Dendritic cell treated with granulocyte-macrophage colony-stimulating factor and Interleukin-4, amounts not matched to agents 40 ng/mL and 50 ng/mL, for 4 days (primary cell): ENCODE data around the gene FLYWCH1.
"Not testable (repeated sequence)": the region's sequence is repeated elsewhere in the genome, so short reads cannot be mapped to it uniquely, and the experiment has no call there.

Experiments
- H3K27ac Mint-ChIP-seq: one replicate; pipeline ENCODE4 v1.8.0; 2022; ENCODE audit warnings: mild to moderate bottlenecking, mixed read lengths
- H3K27me3 Mint-ChIP-seq: one replicate; pipeline ENCODE4 v1.8.0; 2022; ENCODE audit warnings: mild to moderate bottlenecking, mixed read lengths
- H3K36me3 Mint-ChIP-seq: one replicate; pipeline ENCODE4 v1.8.0; 2022; ENCODE audit warnings: low read depth, mixed read lengths
- H3K4me1 Mint-ChIP-seq: one replicate; pipeline ENCODE4 v1.8.0; 2022; ENCODE audit warnings: low read depth, mixed read lengths
- H3K4me3 Mint-ChIP-seq: one replicate; pipeline ENCODE4 v1.8.0; 2022; ENCODE audit warnings: mild to moderate bottlenecking, moderate library complexity, mixed read lengths
- H3K9me3 Mint-ChIP-seq: one replicate; pipeline ENCODE4 v1.8.0; 2022; ENCODE audit warnings: mixed read lengths
- intact Hi-C: fragments of 100-400 bp; cut with micrococcal nuclease; formaldehyde crosslinking; loops from one replicate; pipeline ENCODE4 v1.15.0; 2022

FLYWCH1 gene

DNA sequence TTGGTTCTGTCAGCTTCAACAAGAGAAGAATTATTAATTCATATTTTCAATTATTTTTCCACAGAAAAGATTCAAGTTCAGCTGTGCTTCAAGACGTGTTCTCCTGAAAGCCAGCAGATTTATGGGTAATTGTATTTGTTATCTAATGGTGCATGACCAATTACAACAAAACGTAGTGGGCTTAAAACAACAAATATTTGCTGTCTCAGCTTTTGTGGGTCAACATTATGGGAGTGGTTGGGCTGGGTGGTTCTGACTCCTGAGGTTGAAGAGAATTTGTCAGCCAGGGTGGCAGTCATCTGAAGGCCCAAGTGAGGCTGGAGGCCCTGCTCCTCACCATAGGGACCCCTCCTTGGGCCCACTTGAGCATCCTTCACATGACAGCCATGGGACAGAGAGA lies 28.2 kb downstream of the FLYWCH1 start:
- H3K27ac Mint-ChIP-seq = no peak overlapping the region
- peaks cover 92% of the 10 kb centered on the region for H3K36me3 Mint-ChIP-seq
- intact Hi-C loops = no loop called here
- no peaks in the 10 kb centered on the region for H3K9me3 Mint-ChIP-seq
- H3K27me3 Mint-ChIP-seq = no peaks in the 10 kb centered on the region
- no peaks in the 10 kb centered on the region for H3K4me1 Mint-ChIP-seq
- no peak overlapping the region for H3K4me3 Mint-ChIP-seq

DNA sequence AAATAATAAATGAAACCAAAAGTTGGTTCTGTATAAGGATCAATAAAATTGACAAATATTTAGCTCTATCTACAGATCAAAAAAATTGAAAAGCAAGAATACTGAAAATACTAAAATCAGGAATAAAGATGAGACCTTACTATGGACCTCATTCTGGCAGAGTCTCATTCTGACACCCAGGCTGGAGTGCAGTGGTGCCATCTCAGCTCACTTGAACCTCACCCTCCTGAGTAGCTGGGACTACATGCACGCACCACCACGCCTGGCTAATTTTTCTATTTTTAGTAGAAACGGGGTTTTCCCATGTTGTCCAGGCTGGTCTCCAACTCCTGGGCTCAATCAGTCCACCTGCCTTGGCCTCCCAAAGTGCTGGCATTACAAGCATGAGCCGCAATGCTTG lies 30.3 kb downstream of the FLYWCH1 start:
- Mint-ChIP-seq H3K36me3 (peaks cover 81% of the 10 kb centered on the region), H3K9me3 (no peaks in the 10 kb centered on the region), H3K4me3 (no peak overlapping the region), H3K4me1 (no peaks in the 10 kb centered on the region), H3K27ac (no peak overlapping the region), H3K27me3 (no peaks in the 10 kb centered on the region)
- intact Hi-C loops = no loop called here

DNA sequence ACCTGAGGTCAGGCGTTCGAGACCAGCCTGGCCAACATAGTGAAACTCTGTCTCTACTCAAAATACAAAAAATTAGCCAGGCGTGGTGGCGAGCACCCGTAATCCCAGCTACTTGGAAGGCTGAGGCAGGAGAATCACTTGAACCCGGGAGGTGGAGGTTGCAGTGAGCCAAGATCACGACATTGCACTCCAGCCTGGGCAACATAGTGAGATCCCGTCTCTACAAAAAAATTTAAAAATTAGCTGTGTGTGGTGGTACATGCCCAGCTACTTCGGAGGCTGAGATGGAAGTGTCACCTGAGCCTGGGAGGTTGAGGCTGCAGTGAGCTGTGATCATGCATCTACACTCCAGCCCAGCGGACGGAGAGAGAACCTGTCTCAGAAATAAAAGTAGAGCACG lies 32.0 kb downstream of the FLYWCH1 start:
- H3K27me3 Mint-ChIP-seq, H3K4me3 Mint-ChIP-seq, H3K9me3 Mint-ChIP-seq, intact Hi-C loops, H3K4me1 Mint-ChIP-seq, H3K27ac Mint-ChIP-seq: not testable (repeated sequence)
- peaks cover 78% of the 10 kb centered on the region for H3K36me3 Mint-ChIP-seq

DNA sequence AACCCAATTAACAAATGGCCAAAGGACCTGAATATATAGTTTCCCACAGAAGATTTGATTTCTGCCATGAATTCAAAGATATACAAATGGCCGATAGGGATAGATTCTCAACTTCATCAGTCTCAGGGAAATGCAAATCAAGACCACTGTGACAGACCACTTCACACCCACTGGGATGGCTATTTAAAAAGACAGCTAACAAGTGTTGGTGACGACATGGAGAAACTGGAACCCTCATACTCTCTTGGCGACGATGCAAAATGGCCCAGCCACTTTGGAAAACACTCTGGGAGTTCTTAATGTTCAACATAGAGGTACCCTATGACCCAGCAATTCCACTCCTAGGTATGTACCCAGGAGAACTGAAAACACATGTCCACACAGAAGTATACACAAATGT lies 34.9 kb downstream of the FLYWCH1 start:
- H3K27ac Mint-ChIP-seq = no peak overlapping the region
- no peaks in the 10 kb centered on the region for H3K4me1 Mint-ChIP-seq
- H3K36me3 Mint-ChIP-seq = peaks cover 61% of the 10 kb centered on the region
- no peak overlapping the region for H3K4me3 Mint-ChIP-seq
- no peaks in the 10 kb centered on the region for H3K27me3 Mint-ChIP-seq
- no peaks in the 10 kb centered on the region for H3K9me3 Mint-ChIP-seq
- intact Hi-C loops = no loop called here

DNA sequence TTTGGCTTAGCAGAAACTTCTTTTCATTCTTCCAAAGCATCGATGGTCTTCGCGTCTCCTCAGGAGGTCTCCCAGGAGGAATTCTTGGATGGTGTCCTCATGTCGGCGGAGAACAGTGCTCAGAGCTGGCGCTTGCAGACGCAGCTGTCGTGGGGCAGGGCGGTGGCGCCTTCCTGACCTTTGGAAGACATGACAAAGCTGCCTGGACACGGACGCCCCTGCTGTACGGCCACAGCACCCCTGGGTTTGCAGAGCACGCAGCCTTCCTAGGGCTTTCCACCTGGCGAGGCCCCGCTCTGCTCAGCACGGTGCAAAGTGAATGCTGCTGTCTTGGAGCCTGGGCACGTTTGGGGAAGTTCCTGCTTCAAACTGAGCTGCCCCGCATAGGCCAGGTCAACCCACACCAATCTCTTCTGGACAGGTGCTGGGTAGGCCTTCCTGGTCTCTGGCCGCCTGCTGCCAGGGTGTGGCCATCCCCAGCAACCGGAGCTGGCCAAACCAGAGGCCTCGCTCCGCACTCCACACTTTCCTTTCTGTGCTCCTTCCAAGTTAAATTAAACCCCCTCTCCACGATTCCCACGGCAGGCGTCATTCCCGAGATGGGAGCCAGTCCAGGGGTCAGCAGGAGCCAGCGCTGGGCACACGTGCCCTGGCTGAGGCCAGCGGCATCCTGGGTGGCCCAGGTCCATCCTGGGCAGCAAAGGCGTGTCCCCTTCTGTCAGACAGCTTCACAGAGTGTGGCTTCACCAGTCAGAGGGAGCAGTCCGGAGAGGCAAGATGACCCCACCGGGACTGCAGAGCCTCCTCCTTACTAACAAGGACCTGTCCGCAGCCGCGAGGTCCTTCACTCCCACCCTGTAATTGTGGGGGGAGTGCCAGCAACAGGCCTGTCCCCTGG lies 37.3 kb downstream of the FLYWCH1 start:
- H3K4me3 Mint-ChIP-seq = no peak overlapping the region
- H3K4me1 Mint-ChIP-seq = no peaks in the 10 kb centered on the region
- intact Hi-C loops = no loop called here
- H3K27me3 Mint-ChIP-seq = no peaks in the 10 kb centered on the region
- peaks cover 37% of the 10 kb centered on the region for H3K36me3 Mint-ChIP-seq
- H3K9me3 Mint-ChIP-seq = no peaks in the 10 kb centered on the region
- no peak overlapping the region for H3K27ac Mint-ChIP-seq

DNA sequence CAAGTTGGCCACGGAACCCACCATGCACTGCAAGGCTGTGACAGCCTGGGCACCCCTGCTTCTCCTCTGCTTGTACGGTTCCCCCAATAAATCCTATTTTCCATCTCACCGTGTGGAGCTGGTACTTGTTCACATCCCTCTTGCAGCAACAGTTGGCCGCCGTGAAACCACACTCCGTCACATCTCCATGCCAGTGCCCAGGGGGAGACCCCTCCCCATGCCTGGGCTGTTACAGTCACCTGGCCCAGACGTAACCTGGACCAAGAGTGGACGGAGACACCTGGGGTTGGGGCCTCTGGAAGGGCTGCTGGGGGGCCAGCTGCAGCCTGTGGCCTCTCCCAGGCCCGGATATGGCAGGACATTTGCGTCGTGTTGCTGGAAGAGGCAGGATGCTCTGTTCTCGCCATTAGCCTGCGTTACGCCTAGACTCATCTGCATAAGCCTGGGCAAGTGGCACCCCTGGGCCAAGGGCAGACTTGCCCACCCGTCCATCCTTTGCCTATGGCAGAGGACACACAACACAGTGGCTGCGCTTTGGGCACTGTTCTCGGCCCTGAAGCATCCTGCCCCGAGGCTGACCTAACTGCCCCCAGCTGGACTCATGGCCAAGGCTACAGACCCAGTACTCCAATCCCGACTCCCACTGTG lies 38.1 kb downstream of the FLYWCH1 start:
- intact Hi-C loops = no loop called here
- Mint-ChIP-seq H3K9me3 (no peaks in the 10 kb centered on the region), H3K4me3 (no peak overlapping the region), H3K27me3 (no peaks in the 10 kb centered on the region), H3K27ac (no peak overlapping the region), H3K36me3 (peaks cover 36% of the 10 kb centered on the region), H3K4me1 (no peaks in the 10 kb centered on the region)

DNA sequence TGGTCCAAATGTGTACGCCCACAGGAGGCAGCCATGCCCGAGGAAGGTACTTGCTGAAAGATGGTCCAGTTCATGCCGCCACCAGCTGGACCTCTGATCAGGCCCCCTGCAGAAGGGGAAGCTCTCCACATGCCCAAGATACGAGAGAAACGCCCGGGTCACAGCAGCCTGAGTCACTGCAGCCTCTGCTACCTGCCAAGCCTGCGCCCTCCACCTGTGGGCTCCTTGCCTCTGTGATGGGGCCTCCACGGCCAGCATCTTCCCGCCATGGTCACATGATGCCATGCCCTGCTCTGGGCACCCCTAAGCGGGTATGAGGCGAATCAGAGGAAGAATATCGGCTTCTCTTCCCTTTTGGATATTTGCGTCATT lies 38.6 kb downstream of the FLYWCH1 start:
- Mint-ChIP-seq H3K9me3 (no peaks in the 10 kb centered on the region), H3K4me1 (peaks cover 1% of the 10 kb centered on the region), H3K27ac (no peak overlapping the region), H3K4me3 (no peak overlapping the region), H3K27me3 (no peaks in the 10 kb centered on the region), H3K36me3 (peaks cover 36% of the 10 kb centered on the region)
- intact Hi-C loops = no loop called here

DNA sequence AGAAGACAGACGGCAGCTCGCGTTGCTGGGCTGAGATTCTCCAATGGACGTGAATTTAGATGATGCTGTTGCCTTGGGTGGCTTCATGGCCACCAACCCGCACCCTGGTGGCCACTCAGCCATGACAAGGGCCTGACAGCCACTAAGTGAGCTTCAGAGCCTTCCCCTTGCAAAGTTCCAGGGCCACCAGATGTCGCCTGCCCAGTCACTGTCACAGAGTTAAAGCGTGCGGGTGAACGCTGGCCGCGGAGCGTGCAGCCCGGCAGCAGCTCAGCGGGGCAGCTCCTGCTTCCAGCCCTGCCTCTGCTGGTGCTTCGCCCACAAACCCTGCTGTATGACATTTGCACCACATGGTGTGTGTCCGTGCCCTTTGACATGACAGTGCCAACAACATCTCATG lies 39.0 kb downstream of the FLYWCH1 start:
- H3K4me1 Mint-ChIP-seq = peaks cover 5% of the 10 kb centered on the region
- H3K4me3 Mint-ChIP-seq = no peak overlapping the region
- intact Hi-C loops = no loop called here
- H3K36me3 Mint-ChIP-seq = peaks cover 36% of the 10 kb centered on the region
- H3K9me3 Mint-ChIP-seq = no peaks in the 10 kb centered on the region
- H3K27me3 Mint-ChIP-seq = peaks cover 2% of the 10 kb centered on the region
- H3K27ac Mint-ChIP-seq = no peak overlapping the region

DNA sequence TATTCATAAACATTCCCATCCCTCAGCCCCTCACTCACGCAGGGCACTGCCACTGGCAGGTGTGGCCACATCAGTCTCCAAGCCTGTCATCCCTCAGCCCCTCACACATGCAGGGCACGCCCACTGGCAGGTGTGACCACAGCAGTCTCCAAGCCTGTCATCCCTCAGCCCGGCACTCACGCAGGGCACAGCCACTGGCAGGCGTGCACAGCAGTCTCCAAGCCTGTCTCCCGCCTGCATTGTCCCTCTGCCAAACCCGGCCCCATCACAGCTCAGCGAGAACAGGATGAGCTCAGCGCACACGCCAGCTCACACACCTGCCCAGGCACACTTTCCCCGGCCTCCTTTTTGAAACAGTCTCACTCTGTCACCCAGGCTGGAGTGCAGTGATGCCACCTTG lies 40.9 kb downstream of the FLYWCH1 start:
- H3K27me3 Mint-ChIP-seq = peaks cover 10% of the 10 kb centered on the region
- no peaks in the 10 kb centered on the region for H3K9me3 Mint-ChIP-seq
- peaks cover 22% of the 10 kb centered on the region for H3K36me3 Mint-ChIP-seq
- H3K4me3 Mint-ChIP-seq = no peak overlapping the region
- no peak overlapping the region for H3K27ac Mint-ChIP-seq
- H3K4me1 Mint-ChIP-seq = peaks cover 15% of the 10 kb centered on the region
- intact Hi-C loops = no loop called here

DNA sequence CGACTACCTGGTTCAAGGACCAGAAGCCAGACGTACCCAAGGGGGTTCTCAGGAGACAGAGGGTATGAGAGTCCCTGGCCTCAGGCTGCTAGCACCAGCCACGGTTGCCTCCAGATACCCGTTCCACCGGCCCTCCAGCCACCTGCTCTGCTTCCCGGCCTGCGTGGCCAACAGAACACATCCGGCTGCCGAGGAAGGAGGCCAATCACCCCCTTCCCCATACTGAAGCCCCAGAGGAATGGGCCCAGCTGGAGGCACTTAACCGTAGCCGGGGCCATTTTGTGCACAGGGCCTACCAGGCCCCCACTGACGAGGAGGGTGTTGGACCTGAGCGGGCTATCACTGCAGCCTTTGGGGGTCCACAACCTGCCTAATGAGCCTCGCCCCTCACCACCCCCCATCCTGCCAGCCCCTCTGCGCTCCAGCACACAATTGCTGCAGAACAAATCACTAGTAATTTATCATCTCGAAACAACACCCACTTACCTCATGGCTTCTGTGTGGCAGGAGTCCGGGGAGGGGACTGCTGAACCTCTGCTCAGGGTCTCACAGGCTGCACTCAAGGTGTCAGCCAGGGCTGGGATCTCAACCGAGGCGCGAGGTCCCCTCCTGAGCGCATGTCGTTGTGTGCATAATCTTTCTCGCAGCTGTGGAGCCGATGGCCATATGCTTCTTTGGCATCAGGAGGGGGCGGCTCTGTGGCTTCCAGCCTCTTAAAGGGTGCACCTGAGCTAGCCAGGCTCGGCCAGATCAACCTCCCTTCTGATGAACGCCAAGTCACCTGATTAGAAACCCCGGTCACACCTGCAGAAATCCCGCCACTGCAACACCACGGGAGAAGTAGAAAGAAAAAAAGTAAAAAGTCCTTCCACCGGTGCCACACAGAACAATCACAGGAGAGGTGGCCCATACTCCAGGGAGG lies 42.2 kb downstream of the FLYWCH1 start:
- Mint-ChIP-seq H3K36me3 (peaks cover 10% of the 10 kb centered on the region), H3K27ac (no peak overlapping the region), H3K9me3 (no peaks in the 10 kb centered on the region), H3K27me3 (peaks cover 15% of the 10 kb centered on the region), H3K4me3 (no peak overlapping the region), H3K4me1 (peaks cover 15% of the 10 kb centered on the region)
- intact Hi-C loops = no loop called here

DNA sequence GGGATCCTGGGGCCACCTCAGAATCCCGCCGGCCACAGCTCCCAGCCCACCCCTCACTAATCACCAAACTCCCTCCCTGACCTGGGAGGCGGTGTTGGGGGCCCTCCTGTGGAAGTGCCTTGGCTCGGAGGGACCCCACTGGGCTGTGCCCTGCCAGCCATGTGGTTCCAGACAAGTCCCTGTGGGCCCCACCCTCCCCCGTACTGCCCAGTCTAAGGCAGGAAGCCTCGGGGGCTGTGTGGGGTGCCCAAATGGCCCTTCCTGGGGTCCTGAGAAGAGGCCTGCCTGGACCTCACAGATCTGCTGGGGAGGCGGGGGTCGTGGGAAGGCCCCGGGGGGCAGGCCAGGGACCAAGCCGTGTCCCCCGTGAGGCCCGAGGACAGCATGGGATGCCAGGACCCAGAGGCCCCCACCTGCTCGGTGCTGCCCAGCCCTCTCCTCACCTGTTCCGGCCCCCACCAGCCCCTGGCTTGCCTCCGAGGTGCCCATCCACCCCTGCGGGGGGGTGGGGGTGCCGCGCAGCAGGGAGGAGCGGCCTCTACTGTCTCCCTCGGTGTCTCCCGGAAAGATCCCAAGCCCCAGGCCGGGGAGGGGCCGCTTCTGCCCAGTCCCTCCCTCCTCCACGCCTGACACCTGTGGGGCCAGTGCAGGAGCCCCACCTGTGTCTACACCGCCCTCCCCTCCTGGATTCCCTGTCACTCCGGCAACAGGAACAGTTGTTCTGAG lies 43.1 kb downstream of the FLYWCH1 start:
- Mint-ChIP-seq H3K27me3 (peaks cover 22% of the 10 kb centered on the region), H3K27ac (no peak overlapping the region), H3K36me3 (peaks cover 2% of the 10 kb centered on the region), H3K4me3 (no peak overlapping the region), H3K9me3 (no peaks in the 10 kb centered on the region), H3K4me1 (peaks cover 15% of the 10 kb centered on the region)
- intact Hi-C loops = no loop called here

DNA sequence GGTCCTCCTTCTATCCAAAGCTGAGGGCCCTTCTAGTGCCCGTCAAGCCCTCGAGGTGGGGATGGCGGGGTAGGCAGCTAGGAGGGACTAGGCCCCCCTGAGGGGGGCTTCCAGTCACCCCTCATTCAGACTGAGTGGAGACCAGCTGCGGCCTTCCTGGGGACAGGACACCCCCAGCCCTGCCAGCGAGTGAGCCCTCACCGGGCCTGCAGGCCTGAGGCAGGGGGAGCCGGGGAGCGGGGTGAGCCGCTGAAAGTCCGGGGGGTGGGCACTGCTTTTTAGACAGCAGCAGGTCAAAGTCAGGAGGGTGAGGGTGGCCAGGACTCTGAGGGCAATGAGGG lies 43.7 kb downstream of the FLYWCH1 start:
- peaks cover 28% of the 10 kb centered on the region for H3K27me3 Mint-ChIP-seq
- H3K36me3 Mint-ChIP-seq = no peaks in the 10 kb centered on the region
- H3K27ac Mint-ChIP-seq = peak overlapping the region; percentile 8
- H3K4me1 Mint-ChIP-seq = peaks cover 15% of the 10 kb centered on the region
- H3K9me3 Mint-ChIP-seq = no peaks in the 10 kb centered on the region
- no peak overlapping the region for H3K4me3 Mint-ChIP-seq
- intact Hi-C loops = no loop called here

DNA sequence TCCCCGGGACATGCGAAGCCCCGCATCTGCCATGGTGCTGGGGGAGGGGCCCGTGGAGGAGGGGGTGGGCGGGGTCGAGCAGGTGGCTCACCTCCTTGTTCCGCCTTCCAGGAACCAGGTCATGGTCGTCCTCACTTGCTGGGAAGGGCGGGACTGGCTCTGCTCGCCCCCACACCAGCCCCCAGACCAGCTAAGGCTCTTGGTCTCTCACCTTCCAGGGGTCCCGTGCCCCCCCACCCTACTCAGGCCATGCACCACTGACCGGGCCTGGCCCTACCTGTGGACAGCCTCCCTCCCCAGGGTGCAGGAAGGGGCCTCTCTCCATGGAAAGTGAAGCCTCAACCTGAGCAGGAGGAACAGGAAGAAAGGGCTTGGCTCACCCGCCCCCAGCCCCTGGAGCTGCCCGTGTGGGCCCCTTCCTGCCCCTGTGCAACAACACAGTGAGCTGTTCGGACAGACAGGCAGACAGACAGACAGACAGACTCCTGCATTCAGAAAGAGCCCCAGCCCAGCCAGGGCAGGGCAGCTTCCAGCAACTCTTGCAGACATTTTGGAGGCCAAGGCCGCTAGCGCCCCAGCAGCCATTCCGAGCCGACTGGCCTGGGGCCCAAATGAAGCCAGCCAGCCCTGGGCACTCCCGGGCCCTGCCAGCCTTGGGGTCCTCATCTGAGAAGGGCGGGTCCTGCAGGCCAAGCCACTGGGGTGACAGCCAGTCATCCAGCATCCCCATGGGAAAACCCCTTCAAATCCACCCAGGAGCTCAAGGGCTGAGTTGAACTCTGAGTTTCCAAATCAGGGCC lies 44.2 kb downstream of the FLYWCH1 start:
- Mint-ChIP-seq H3K27me3 (peaks cover 34% of the 10 kb centered on the region), H3K36me3 (no peaks in the 10 kb centered on the region), H3K9me3 (no peaks in the 10 kb centered on the region), H3K4me1 (peaks cover 15% of the 10 kb centered on the region), H3K27ac (peak overlapping the region; percentile 8), H3K4me3 (no peak overlapping the region)
- intact Hi-C loops = no loop called here
